ENCODE results near the gene SMARCB1. TPM values are rescaled to one million over a fixed set of nuclear protein-coding genes. Genes with fewer than 3 reads are reported as not detected.

The SMARCB1 gene
- total RNA-seq, 2 donors from 2014 or later: 46.6 to 54.8 TPM

Other genes starting within 250 kb of the SMARCB1 start
- gene IGLL1, start 206.7 kb upstream of the SMARCB1 start, total RNA-seq: not detected
- not detected for gene DRICH1, start 154.6 kb upstream of the SMARCB1 start, total RNA-seq
- under 1 TPM in 1 of 2 donors, not detected in 1; 0.44 TPM for gene RGL4, start 96.0 kb upstream of the SMARCB1 start, total RNA-seq
- 1 to 10 TPM; 4.9 to 5.6 TPM for gene ZNF70, start 35.9 kb upstream of the SMARCB1 start, total RNA-seq
- gene VPREB3, start 32.5 kb upstream of the SMARCB1 start, total RNA-seq: 1 to 10 TPM in 1 of 2 donors, under 1 TPM in 1; 0.53 to 1.3 TPM
- gene C22orf15, start 24.0 kb upstream of the SMARCB1 start, total RNA-seq: not detected
- gene CHCHD10, start 19.0 kb upstream of the SMARCB1 start, total RNA-seq: 1,000 to 10,000 TPM in 1 of 2 donors, 100 to 1,000 TPM in 1; 958 to 1,106 TPM
- gene MMP11, start 14.1 kb upstream of the SMARCB1 start, total RNA-seq: 10 to 100 TPM in 1 of 2 donors, 1 to 10 TPM in 1; 5.6 to 10.0 TPM
- gene DERL3, start 52.0 kb downstream of the SMARCB1 start, total RNA-seq: 1 to 10 TPM; 5.8 to 6.5 TPM
- 10 to 100 TPM; 15.0 TPM for gene SLC2A11, start 70.9 kb downstream of the SMARCB1 start, total RNA-seq
- 100 to 1,000 TPM; 292 to 347 TPM for gene MIF, start 107.4 kb downstream of the SMARCB1 start, total RNA-seq
- gene GSTT2B, start 174.2 kb downstream of the SMARCB1 start, total RNA-seq: 1 to 10 TPM; 4.8 to 7.9 TPM
- gene DDTL, start 179.9 kb downstream of the SMARCB1 start, total RNA-seq: 1 to 10 TPM; 1.3 to 2.1 TPM
- gene DDT, start 187.5 kb downstream of the SMARCB1 start, total RNA-seq: 100 to 1,000 TPM; 122 to 125 TPM
- gene GSTT2, start 193.2 kb downstream of the SMARCB1 start, total RNA-seq: under 1 TPM; 0.38 to 0.65 TPM
- gene GSTT4, start 218.5 kb downstream of the SMARCB1 start, total RNA-seq: not detected
- gene CABIN1, start 224.3 kb downstream of the SMARCB1 start, total RNA-seq: 10 to 100 TPM; 35.1 to 38.1 TPM